GM12801 (cell line): Measurements from ENCODE around the gene RPP38.

ENCODE experiments used
- CTCF ChIP-seq: IDR thresholded peaks from one replicate; pipeline ENCODE4 v1.5.1; 2011; ENCODE audit warnings: control low read depth; ENCODE audit not compliant: insufficient read length; ENCODE audit errors: extremely low read depth

Gene RPP38, protein sequence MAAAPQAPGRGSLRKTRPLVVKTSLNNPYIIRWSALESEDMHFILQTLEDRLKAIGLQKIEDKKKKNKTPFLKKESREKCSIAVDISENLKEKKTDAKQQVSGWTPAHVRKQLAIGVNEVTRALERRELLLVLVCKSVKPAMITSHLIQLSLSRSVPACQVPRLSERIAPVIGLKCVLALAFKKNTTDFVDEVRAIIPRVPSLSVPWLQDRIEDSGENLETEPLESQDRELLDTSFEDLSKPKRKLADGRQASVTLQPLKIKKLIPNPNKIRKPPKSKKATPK

DNA sequence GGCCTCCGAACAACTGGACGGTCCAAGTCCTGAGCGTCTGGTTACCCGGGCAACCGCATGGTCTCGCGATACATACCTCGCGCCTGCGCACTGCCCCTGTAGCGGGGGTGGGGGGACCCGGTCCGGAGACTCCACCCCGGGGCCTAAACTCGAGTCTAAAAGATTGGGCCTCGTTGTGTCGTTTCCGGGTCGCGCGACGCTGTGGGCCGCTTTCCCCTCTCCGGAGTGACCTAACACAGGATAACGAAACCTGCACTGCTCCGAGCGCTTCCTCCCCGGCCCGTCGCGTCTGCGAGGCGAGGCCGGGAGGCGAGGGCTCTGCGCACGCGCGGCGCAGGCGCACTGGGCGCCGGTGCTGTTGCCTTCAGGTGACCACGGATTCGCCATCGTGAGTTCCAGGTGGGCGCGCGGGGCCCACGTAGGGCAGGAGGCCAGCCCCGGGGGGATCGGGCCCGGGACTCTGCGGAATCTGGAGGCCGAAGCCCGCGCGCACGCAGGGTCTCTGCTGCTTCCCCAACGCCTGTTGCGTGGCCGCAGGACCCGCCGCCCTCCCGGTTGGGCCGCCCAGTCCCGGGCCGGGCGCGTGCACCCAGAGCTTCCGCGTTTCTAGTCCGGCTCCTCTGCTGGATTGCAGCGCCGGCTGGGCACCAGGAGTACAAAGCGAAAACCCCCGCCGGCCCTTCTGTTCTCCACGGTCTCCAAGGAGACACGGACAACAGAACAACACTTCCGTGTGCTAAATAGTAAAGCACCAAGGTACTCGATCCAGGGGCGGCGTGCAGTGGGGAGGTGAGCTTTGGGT lies at the start of gene RPP38:
TSS of gene RPP38 (plus strand) at position 345 of the 802 bp plus-strand sequence. CDS start 5,960 bp downstream, outside the sequence.
- TF ChIP-seq CTCF = no peak

GRCh38 chr10:15049533-15049932 lies 47.6 kb upstream of the RPP38 start:
- no peak for TF ChIP-seq CTCF

DNA sequence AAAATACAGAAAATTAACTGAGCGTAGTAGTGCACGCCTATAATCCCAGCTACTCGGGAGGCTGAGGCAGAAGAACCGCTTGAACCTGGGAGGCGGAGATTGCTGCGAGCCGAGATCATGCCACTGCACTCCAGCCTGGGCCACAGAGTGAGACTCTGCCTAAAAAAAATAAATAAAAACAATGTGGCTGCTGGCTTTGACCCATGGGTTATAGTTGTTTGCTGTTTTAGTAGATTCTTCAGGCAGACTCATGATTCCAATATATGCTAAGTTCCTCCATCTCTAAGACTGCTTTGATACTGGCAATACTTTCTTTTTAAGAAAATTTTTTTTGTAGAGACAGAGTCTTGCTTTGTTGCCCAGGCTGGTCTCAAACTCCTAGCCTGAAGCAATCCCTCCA lies 45.0 kb upstream of the RPP38 start:
- no peak for TF ChIP-seq CTCF

GRCh38 chr10:15053061-15053460 lies 44.1 kb upstream of the RPP38 start:
- no peak for TF ChIP-seq CTCF

DNA sequence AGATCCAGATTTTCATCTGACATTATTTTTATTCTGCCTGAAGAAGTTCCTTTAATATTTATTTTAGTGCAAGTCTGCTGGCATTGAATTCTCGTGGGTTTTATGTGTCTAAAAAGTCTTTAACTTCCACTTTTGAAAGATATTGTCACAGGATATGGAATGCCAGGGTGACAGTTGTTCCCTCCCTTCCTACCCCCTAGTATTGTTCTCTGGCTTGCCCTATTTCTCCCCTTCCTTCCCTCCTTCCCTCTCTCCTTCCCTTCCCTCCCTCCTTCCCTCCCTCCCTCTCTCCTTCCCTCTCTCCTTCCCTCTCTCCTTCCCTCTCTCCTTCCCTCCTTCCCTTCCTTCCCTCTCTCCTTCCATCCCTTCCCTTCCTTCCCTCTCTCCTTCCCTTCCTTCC lies 38.5 kb upstream of the RPP38 start:
- no peak for TF ChIP-seq CTCF

GRCh38 chr10:15059914-15060313 lies 37.2 kb upstream of the RPP38 start:
- no peak for TF ChIP-seq CTCF

DNA sequence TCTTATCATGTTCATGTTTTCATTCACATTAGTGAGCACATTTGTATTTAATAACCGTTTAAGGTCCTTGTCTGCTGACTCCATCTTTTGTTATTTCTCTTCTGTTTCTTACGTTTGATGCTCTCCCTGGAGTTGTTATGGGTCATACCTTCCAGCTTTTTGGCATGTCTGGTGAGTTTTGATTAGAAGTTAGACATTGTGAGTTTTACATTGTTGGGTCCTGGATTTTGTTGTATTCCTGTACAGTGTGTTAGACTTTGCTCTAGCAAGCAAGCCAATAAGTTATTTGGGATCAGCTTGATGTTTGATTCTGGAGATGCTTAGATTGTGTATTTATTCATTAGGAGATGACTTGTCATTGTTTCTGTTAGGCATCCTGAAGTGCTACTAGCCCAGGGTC lies 36.5 kb upstream of the RPP38 start:
- TF ChIP-seq CTCF = no peak
